ENCODE results near the gene RASGRF1.

- TF ChIP-seq EP300 (IDR thresholded peaks at IDR 0.05) (no peak), POLR2A (IDR thresholded peaks at IDR 0.05) (no peak)
These were observed 73.9 kb downstream of the RASGRF1 start for GRCh38 chr15:79016527-79017170.
